GM12801 (cell line): ENCODE results near the gene COMT.

Source experiments
- CTCF ChIP-seq: IDR thresholded peaks from one replicate; pipeline ENCODE4 v1.5.1; 2011; ENCODE audit warnings: control low read depth; ENCODE audit not compliant: insufficient read length; ENCODE audit errors: extremely low read depth

Gene COMT

DNA sequence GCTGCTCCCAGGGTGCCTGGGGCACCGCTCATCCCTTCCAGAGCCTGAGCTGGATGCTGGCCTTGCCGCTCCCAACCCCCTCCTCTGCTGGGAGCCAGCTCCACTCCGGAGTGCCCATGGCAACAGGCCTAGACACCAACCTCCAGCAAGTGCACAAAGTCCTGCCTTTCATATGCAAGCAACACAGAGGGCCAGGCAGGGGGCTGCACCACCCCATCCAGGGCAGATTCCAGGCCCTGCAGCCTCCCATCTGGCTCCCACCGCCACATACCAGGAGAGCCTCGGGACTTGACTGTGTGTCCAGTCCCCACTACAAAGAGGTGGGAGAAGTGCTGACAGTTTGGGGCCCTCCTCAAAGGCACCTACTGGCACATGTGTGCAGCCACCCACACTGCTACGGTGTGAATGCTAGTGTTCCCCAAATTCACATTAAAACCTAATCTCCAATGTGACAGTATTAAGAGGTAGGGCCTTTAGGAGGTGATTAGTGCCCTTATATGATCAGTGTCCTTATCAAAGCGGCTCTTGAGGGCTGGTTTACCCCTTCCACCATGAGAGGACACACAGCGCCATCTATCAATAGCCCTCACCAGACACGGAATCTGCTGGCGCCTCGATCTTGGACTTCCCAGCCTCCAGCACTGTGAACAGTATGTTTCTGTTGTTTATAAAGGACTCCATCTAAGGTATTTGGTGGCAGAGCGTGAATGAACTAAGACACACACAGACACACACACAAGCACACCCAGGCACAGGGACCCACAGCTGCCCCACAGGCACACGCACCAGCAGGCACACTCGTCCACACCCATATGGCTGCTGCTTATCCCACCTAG, 58.9 kb downstream of the COMT start:
- TF ChIP-seq CTCF = no peak

DNA sequence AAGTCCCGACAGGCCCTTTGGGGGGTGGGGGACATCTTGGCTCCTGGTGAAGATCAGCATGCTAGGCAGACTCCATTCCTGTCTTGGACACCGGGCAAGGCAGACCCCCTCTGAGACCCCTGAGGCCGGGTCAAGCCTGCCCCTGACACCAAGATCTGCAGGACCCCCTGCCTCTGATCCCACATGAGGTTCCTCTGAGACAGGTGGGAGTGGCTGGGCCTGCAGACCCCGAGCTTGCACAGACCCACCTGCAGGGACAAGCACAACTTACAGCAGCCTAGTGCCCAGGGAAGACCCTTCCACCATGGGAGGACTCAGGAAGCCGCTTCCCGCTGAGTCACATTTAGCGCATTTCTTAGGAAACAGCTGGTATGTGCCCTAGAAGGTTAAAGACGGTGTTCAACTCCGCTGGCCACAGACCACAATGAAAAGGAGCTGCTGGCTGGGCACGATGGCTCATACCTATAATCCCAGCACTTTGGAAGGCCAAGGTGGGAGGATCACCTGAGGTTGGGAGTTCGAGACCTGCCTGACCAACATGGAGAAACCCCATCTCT, 59.6 kb downstream of the COMT start:
- TF ChIP-seq CTCF = no peak

DNA sequence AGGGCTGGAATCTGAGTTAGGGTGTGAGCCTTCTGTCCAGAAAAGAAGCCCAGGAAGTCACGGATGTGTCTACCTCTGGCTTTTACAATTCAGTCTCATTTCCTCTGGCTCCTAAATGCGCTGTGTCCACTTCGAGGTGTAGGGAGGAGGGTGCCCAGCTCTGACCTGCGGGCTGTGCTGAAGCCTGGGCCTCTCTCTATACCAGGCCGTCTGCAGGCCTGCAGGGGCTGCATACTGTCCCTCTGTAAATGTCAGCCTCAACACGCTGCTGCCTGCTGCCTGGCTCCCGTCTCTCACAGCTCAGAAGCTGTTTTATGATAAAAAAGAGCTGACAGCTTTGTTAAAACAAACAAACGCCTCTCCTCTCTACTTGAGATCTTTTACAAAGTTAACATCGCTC, 60.6 kb downstream of the COMT start:
- no peak for TF ChIP-seq CTCF

DNA sequence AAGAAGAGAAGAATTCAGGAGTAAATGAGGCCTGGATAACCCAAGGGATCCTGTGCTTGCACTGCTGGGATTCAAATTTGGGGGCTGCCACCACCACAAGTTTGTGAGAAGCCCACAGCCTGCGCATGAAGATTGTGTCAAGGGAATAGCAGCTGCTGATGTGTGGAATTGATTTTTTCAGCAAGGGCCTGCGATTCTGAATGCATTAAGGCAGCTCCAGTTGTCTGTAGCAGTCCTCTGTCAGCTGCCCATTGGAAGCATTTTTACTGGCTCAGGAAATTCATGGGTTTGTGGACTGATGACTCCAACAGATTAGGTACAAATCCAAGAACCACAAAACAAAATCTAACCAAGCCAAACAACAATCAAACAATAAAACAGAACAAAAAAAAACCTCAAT, 61.1 kb downstream of the COMT start:
- no peak for TF ChIP-seq CTCF

DNA sequence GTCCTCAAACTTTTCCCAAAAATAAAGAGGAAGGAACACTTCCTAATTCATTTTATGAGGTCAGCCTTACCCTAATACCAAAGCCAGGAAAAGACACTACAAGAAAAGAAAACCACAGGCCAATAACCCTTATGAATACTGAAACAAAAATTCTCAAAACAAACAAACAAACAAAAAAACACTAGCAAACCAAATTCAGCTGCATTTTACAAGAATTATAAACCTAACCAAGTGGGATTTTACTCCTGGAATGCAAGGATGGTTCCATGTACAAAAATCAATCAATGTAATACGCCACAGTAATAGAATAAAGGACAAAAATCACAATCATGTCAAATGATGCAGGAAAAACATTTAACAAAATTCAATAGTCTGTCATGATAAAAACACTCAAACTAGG, 61.7 kb downstream of the COMT start:
- no peak for TF ChIP-seq CTCF

DNA sequence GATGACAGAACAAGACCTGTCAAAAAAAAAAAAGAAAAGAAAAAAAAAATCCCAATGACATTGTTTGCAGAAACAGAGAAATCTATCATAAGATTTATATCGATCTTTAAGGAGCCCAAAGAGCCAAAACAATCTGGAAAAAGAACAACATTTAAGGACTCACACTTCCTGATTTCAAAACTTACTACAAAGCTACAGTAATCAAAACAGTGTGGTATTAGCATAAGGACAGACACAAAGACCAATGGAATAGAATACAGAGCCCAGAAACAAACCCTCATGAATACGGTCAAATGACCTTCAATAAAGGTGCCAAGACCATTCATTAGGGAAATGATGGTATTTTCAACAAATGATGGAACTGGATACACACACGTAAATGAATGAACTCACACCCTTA, 62.9 kb downstream of the COMT start:
- TF ChIP-seq CTCF = no peak

GRCh38 chr22:20008221-20008995, 66.8 kb downstream of the COMT start:
- no peak for TF ChIP-seq CTCF
